Daoy (cell line): ENCODE data around the gene CLTCL1. TPM values are rescaled to one million over a fixed set of nuclear protein-coding genes. Genes with fewer than 3 reads are reported as not detected.
"Not testable (repeated sequence)": the region's sequence is repeated elsewhere in the genome, so short reads cannot be mapped to it uniquely, and the experiment has no call there.

ENCODE experiments used
- DNase-seq: peaks from one replicate; pipeline ENCODE4 v3.0.0-alpha.2; 2015; ENCODE audit warnings: low read depth
- total RNA-seq: library from RNA; depleted of rRNA; stranded (reverse); fragments of >200 nt; shearing (Covaris generic); gene quantifications from 2 replicates; pipeline ENCODE4 v1.2.3, GENCODE V29; 2014

Gene CLTCL1
- total RNA-seq, 1 experiment from 2014 or later, result 1.7 TPM

GRCh38 chr22:19290400-19291217, 910 bp downstream of the CLTCL1 start:
- DNase-seq, result peak; percentile 15

- DNase-seq, result peak; percentile 82
These were observed 1.9 kb downstream of the CLTCL1 start for GRCh38 chr22:19289475-19290161.

GRCh38 chr22:19287889-19288288, 3.6 kb downstream of the CLTCL1 start:
- DNase-seq, result peak; percentile 63

- DNase-seq, result peak; percentile 34
These were observed 4.3 kb downstream of the CLTCL1 start for GRCh38 chr22:19287076-19287707.

- DNase-seq, result no peak
These were observed 5.7 kb downstream of the CLTCL1 start for GRCh38 chr22:19285831-19286230.

GRCh38 chr22:19279143-19279542, 12.4 kb downstream of the CLTCL1 start:
- DNase-seq, result not testable (repeated sequence)

- no peak for DNase-seq
These were observed 13.7 kb downstream of the CLTCL1 start for GRCh38 chr22:19277785-19278184.

GRCh38 chr22:19275919-19276600, 15.5 kb downstream of the CLTCL1 start:
- no peak for DNase-seq

GRCh38 chr22:19275513-19275912, 16.0 kb downstream of the CLTCL1 start:
- DNase-seq, result no peak

- DNase-seq, result no peak
These were observed 16.4 kb downstream of the CLTCL1 start for GRCh38 chr22:19275104-19275503.

GRCh38 chr22:19271856-19272535, 19.5 kb downstream of the CLTCL1 start:
- DNase-seq, result peak; percentile 14

GRCh38 chr22:19271273-19271855, 20.2 kb downstream of the CLTCL1 start:
- DNase-seq, result no peak

- DNase-seq, result no peak
These were observed 20.6 kb downstream of the CLTCL1 start for GRCh38 chr22:19270873-19271272.

- DNase-seq, result no peak
These were observed 24.9 kb downstream of the CLTCL1 start for GRCh38 chr22:19266547-19267086.

GRCh38 chr22:19265779-19266178, 25.7 kb downstream of the CLTCL1 start:
- DNase-seq, result no peak

GRCh38 chr22:19260804-19261203, 30.7 kb downstream of the CLTCL1 start:
- DNase-seq, result no peak

- DNase-seq, result no peak
These were observed 31.3 kb downstream of the CLTCL1 start for GRCh38 chr22:19260194-19260593.

- not testable (repeated sequence) for DNase-seq
These were observed 32.6 kb downstream of the CLTCL1 start for GRCh38 chr22:19258968-19259288.

GRCh38 chr22:19258371-19258770, 33.1 kb downstream of the CLTCL1 start:
- no peak for DNase-seq

- not testable (repeated sequence) for DNase-seq
These were observed 35.2 kb downstream of the CLTCL1 start for GRCh38 chr22:19256362-19256761.

- DNase-seq, result no peak
These were observed 38.4 kb downstream of the CLTCL1 start for GRCh38 chr22:19253143-19253542.
